GM21381 (cell line): ENCODE results near the gene LIN28A.
"Not testable (repeated sequence)": the region's sequence is repeated elsewhere in the genome, so short reads cannot be mapped to it uniquely, and the experiment has no call there.

Source experiments
- ATAC-seq: cut with Tn5 transposase; IDR thresholded peaks from one replicate; pipeline ENCODE4 v1.9.1; 2021; ENCODE audit warnings: mild to moderate bottlenecking, moderate library complexity; ENCODE audit not compliant: unreplicated experiment

LIN28A gene, protein sequence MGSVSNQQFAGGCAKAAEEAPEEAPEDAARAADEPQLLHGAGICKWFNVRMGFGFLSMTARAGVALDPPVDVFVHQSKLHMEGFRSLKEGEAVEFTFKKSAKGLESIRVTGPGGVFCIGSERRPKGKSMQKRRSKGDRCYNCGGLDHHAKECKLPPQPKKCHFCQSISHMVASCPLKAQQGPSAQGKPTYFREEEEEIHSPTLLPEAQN

DNA sequence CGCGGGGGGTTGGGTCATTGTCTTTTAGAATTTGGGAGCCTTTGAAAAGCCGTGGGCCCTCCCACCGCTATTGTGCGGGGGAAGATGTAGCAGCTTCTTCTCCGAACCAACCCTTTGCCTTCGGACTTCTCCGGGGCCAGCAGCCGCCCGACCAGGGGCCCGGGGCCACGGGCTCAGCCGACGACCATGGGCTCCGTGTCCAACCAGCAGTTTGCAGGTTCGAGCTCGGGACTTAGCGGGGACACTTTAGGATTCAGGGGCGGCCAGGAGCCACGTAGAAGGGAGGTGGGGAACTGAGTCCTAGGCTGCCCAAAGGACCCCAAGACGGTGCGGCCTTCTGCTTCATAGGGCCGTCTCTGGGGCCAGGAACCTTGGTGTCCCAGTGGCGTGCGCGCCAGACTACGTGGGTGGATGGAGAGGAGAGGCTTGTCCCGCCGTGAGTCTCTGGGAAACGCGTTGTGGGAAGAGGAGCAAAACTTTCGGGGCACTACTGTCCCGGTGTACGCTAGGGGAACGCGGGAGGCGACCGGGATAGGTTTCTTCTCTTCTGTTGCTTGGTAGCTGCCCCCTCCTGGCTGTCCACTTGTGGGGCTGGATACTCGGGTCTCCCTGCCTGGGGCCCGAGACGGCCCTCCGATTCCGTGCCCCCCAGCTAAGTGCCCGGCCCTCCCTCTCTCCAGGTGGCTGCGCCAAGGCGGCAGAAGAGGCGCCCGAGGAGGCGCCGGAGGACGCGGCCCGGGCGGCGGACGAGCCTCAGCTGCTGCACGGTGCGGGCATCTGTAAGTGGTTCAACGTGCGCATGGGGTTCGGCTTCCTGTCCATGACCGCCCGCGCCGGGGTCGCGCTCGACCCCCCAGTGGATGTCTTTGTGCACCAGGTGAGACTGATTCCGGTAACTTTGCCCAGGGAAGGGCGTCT, at the start of gene LIN28A:
LIN28A (plus strand) TSS at position 112 of the 918 bp plus-strand sequence; CDS start at position 187, 75 bp downstream.
- ATAC-seq: no peak

DNA sequence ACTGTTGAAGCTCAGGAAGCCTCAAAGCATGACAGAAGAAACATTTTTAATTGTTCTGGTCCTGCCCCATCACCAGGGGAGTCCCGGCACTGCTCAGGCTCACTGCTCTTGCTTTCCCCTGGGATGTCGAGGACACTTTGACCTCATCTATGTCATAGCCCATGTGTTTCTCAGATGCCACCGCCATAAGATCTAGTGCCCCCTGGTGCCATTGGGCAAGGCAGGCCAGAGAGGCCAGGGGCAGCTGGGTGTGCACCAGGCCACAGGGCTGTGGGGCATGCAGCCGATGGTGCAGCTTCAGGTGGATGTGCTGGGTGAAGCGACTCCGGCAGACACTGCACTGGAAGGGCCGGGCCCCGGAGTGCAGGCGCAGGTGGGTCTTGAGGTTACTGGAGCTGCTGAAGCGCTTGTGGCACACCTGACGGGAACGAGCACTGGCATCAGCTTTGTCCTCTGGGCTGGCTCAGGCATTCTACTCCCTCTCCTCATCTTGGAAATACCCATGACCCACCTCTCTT, 49.0 kb upstream of the LIN28A start:
- no peak for ATAC-seq

DNA sequence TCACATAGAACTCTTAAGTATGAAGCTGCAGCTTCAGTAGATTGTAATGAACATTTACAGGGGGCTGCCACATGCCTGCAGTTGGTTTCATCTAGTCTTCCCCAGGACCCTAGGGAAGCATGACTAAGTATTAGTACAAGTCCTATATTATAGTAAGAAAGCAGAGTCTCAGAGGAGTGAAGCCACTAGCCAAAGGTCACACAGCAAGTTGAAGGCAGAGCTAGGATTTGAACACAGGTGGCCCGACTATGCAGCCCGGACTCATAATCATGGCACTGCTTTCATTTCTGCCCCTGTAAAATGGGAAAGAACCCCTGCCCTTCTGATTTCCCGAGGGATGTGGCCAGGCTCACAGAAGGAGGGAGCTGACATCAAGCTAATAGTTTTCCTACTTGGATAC, 48.3 kb upstream of the LIN28A start:
- ATAC-seq: no peak

DNA sequence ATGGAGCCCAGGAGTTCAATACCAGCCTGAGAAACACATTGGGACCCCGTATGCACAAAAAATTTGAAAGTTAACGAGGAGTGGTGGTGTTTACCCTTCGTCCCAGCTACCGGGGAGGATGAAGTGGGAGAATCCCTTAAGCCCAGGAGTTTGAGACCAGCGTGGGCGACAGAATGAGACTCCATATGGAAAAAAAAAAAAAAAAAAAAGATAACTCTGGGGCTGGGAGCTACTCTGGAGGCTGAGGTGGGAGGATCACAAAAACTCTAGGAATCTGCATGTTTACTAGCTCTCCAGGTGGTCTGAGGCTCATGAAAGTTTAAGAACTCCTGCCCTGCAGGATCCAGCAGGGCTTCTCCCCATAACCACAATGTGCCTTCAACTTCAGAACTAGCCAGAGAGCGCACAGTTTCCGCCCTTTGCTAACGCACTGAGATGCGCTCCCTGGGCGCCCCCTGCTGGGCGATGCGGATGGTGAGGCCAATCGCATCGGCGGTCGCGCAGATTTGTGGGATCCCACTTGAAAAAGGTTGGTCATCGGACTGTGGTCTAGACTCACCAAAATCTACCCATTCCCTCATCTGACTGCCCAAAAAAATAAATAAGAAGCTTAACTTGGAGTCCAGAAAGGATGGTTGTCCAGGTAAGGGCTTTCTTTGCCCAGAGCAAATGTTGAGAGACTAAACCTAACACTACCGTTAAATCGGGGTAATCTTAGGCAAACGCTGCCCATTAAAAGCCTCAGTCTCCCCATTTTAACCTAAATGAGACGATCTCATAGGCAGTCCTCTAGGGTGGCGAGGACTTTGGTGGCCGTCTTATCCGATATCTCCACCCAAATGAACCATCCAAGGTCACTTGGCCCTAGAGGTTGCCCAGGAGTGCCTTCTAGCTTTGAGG, 46.8 kb upstream of the LIN28A start:
- ATAC-seq: no peak

DNA sequence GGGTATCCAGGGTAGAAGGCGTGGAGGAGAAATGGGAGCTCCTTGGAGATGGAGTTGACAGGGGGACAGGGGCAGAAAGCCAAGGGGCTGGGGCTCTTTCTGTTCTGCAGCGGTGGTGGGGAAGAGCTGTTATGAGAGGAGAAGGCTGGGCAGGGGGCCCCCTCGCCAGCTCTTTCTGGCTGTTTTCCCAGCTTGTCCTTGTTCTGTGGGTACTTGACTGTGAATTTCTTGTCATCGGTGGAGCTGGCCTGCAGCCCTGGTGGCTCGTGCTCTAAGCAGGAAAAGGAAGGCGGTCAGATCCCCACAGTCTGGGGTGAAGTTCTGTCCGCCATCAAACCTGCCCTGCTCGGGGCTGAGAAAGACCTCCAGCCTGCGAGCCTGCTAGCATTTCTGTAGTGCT, 45.7 kb upstream of the LIN28A start:
- no peak for ATAC-seq

DNA sequence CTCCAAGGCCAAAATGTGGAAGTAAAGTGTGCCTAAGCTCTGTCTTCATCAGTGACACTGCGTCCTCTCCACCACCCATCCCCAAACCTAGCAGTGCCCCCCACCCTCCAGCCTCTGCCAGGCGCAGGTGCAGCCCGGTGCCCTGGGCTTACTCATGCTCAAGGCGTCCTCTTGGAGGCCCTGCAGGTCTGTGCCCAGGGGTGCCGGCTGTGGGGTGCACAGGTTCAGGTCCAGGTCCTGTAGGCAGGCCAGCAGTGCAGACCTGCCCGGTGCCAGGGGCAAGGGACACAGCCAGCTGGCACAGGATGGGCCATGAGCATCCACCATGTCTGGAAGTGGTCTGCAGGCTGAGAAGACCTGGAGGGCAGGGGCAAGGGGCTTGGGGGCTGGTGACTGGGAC, 43.2 kb upstream of the LIN28A start:
- ATAC-seq: no peak

DNA sequence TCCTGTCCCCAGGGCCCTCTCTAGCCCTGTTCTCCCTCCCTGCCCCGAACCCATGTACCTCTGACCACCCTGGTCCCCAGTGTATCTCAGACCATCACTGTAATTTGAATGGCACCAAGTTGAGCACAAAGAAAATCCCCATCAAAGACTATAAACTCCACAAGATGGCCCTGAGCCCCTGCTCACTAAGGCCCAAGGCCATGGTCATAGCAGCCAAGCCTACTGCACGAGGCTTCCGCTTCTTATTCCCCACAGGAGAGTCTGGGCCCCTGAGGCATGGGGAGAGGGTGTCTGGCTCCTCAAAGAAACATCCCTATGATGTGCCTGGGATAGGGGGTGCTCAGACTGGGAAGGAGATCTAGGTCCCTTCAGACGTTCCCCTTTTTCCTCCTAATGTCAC, 42.6 kb upstream of the LIN28A start:
- ATAC-seq: no peak

DNA sequence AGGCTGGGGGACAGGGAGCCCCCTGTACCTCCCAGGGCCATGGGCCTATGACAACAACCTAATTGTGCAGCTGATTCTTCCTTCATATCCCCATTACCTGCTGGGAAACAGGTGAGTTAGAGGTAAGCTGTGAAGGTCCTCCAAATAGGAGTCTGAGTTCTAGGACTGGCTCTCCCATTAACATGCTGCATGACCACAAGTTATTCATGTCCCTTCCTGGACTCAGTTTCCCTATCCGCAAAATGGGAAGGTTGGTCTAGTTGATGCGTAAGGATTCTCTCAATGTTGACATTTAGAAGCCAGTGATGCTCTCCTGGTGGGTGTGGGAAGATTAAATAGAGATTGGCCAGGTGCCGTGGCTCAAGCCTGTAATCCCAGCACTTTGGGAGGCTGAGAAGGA, 42.1 kb upstream of the LIN28A start:
- ATAC-seq: no peak

DNA sequence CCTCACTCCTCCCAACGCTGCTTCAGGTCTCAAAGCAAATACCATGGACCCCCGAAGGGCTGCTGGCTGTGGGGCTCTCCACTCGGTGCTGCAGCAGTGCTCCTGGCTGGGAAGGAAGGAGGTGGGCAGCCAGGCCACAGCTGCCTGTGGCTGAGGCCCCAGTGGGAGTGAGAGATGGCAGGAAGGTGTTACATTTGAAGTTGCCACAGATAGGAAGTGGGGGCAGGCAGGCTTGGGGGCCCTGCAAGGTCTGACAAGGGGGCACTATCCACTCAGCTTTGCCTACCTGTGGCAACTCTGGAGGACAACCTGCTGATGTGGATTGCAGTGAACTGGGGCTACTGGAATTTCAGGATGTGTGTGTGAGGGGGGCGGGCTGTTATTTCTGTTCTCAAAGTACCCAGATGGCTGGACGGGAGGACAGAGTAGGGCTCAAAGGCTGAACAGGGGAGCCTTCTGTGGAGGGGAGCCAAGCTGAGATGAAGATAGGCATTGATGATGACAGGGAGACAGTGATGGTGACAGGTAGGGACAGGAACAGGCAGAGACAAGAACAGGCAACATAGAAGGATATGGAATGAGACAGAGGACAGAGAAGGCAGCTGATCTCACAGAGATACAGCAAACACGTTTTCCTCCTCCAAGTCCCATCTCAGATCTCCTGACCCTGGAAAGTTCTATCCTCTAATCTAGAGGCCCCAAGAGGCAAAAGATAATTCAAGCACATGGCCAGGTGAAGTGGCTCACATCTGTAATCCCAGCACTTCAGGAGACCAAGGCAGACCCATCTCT, 39.8 kb upstream of the LIN28A start:
- no peak for ATAC-seq

DNA sequence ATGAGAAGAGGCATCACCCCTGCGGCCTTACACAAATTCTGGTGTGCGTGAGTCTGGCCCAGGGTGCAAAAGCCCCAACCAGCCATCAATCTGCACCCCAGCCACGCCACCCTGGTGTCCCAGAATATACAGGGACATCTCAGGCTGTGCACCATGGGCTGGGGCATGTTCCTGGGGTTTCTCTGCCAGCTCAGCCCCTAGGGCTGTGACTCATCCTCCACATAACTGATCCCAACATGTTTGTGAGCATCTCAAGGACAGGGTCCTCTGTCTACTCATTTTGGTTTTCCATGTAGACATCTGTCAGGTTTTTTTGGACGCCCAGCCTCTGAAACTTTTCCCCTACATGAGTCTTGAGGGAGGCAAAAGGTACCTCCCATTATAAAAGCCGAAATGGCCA, 38.6 kb upstream of the LIN28A start:
- ATAC-seq: no peak

DNA sequence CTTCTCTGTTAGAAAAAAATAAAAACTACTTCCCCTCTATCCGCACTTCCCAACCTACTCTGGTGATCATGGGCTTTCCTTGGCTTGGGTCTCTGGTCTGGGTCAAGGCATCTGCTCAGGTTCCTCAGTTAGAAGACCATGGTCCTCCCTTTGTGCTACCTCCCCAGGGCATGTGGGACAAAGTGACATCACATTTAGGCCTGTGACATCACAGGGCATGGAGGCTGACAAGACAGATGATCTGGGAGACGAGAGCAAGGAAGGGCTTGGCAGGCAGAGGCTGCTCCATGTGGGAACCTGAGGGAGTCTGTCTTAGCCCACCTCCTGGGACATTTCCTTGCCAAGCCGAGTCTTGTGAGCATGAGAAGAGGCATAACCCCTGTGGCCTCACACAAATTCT, 38.0 kb upstream of the LIN28A start, which contains the start of gene ZNF683:
ZNF683 (minus strand) TSS at position 140 of the 400 bp plus-strand sequence. CDS start 4,179 bp downstream, outside the sequence.
- not testable (repeated sequence) for ATAC-seq

DNA sequence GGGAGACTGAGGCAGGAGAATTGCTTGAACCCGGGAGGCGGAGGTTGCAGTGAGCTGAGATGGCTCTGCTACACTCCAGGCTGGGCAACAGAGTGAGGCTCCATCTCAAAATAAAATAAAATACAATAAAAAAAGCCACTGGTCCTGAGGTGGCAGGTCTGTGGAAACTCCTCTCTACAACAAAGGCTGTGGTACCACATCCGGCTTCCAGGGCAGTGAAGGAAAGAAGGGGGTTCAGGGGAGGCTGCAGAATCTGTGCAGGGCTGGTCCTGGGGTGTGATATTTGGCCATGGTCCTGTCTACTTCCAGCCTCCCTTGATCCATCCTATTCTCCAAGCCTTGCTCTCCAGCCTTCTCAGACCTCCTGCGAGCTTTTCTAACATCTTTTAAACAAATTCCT, 37.3 kb upstream of the LIN28A start:
- ATAC-seq: no peak

DNA sequence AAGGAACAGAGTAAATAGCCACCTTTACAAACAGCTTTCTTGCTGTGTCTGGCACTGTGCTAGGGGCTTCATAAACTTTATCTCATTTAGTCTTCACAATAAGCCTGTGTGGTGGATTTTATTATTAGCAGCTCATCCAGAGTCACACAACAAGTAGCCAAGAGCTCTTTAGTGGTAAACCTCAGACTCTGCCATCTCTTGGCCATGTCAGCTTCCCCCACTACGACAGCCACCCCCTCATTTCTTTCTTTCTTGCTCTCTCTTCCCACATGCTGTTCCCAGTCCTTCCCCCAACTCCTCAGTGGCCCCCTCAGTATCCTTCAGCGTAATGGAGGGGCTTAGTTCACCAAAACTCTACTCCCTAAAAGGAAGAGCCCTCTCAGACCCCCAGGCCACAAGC, 36.8 kb upstream of the LIN28A start:
- no peak for ATAC-seq

DNA sequence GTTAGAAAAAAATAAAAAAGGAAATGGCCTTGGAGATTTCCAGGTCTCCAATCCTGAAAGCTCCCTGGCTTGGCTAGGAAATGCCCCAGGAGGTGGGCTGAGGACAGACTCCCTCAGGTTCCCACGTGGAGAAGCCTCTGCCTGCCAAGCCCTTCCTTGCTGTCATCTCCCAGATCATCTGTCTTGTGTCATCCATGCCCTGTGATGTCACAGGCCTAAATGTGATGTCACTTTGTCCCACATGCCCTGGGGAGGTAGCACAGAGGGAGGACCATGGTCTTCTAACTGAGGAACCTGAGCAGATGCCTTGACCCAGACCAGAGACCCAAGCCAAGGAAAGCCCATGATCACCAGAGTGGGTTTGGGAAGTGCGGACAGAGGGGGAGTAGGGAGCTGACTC, 36.3 kb upstream of the LIN28A start:
- not testable (repeated sequence) for ATAC-seq

DNA sequence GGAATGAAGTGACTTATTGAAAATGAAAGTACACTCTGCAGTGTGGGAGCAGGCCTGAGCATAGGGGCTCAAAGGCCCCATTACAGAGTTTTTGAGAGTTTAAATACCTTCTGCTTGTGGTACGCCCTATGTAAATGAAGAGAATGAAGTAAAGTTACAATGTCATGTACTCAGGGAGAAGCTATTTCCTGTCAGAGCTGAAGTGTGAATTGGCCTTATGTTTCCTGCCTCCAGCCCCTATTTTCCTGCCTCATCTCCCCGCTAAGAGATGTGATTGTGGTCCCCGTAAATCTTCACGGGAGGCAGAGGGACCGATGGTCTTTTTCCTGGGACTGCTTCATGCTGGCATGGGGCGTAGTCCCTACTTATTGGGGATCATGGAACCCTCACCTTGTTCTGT, 35.5 kb upstream of the LIN28A start:
- no peak for ATAC-seq

DNA sequence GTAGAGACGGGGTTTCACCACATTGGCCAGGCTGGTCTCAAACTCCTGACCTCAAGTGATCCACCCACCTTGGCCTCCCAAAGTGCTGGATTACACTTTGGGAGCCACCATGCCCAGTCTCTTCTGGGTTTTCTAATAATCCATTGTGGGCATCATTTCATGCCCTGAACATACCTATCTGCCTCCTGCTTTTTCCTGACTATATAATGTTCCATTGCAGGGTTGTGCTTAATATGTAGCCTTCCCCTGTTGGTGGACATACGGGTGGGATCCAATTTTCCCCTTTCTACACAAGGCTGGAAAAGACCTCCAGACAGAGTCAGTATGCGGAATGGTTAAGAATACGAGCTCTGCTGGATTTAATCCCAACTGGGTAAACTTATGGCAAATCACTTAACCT, 34.6 kb upstream of the LIN28A start:
- no peak for ATAC-seq

DNA sequence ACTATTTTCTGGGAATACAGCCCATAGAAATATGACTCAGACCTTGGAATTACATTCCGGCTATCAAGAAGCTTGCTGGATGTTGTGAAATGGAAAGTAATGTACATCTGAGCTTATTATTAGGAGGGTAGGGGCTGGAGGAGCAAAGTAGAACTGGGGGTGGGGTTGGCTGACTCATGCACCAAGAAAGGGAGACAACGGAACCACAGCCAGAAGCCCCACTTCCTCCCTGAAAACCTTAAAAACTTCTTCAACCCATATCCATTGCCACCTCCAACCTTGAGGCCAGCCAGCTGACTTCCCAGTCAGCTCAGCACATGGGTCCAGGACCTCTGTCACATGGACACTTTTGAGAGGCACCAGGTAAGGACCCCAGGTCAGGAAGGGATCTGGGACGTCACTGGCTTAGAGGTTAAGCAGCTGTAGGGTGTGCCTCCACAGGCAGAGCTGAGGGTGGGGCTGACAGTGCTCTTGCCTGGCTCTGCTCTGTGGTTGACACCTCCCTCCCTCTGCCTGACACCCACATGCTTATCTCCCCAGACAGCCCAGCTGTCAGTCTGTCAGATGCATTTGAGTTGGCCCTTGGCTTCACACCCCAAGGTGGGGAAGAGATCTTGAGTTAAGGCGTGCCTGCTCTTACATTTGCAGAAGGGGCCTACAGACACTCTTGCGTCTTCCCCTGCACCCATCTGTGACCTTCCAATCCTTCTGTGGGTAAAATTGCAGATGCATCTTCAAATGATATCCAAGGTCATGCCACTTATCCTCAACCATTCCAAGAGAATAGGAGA, 32.3 kb upstream of the LIN28A start:
- peak; percentile 94 for ATAC-seq

DNA sequence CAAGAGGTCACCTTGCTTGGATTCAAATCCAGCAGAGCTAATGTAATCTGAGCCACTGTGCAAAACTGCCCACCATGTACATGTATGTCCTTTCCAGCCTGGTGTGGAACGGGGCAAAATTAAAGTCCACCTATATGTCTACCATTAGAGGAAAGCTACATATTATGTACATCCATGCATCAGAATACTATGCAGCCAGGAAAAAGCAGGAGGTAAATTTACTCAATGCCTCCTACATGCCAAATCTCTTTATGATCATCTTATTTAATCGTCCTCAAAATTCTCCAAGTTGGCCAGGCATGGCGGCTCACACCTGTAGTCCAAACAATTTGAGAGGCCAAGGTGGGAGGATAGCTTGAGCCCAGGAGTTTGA, 31.8 kb upstream of the LIN28A start:
- no peak for ATAC-seq

DNA sequence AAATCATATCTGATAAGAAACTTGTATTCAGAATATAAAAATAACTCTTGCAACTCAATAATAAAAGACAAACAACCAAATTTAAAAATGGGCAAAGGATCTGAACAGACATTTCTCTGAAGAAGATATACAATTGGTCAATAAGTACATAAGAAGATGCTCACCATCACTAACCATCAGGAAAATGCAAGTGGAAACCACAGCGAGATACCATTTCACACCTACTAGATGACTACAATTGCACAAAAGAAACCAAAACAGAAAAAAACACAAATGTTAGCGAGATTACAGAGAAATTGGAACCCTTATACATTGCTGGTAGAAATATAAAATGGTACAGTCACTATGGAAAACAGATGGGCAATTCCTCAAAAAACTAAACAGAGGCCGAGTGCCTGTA, 26.5 kb upstream of the LIN28A start:
- ATAC-seq: no peak
